RWPE1 (cell line): ENCODE measurements around the gene MTA2.

Experiments
- CTCF ChIA-PET: fragments of 350-600 bp; sonication (Branson Sonifier 250); formaldehyde crosslinking; extraction: SDS; loops from one replicate; lab custom pipeline; 2021; lab: Yijun Ruan, JAX
- POLR2A ChIA-PET: fragments of 400-600 bp; formaldehyde crosslinking; extraction: SDS; loops from one replicate; lab custom pipeline; 2020; ENCODE audit warnings: antibody characterized with exemption; ENCODE audit not compliant: low non-redundant PET; lab: Yijun Ruan, JAX
- DNase-seq: peaks from one replicate; pipeline ENCODE4 v3.0.0; 2012; ENCODE audit warnings: low spot score
- H3K27ac ChIP-seq: fragments of 450-650 bp; 2 replicates; pipeline ENCODE4 v1.5.1; 2017
- CTCF ChIP-seq: fragments of 450-650 bp; conservative IDR thresholded peaks from 2 replicates; pipeline ENCODE4 v1.5.1; 2017; ENCODE audit warnings: low read depth, mild to moderate bottlenecking

MTA2 gene

GRCh38 chr11:62613291-62613778 is 11.7 kb upstream of the MTA2 start:
- DNase-seq, result no peak
- TF ChIP-seq CTCF, result no peak
- CTCF ChIA-PET, result interaction anchor here (0.6 kb wide), 1 partner anchor 55 kb away, joined by 3 read pairs; no protein-coding TSS in a partner anchor
- POLR2A ChIA-PET, result interaction anchor here (0.6 to 0.9 kb wide), 2 partner anchors 9 to 40 kb away, joined by 3 to 4 read pairs; partner anchors contain the start of genes B3GAT3 and INTS5
- H3K27ac ChIP-seq, result peak overlapping the region; percentile 98

- ChIA-PET CTCF (interaction anchor here (0.7 to 1.3 kb wide), 7 partner anchors 10 to 1835 kb away, joined by 3 to 7 read pairs (median 3); partner anchors contain the start of gene B3GAT3), POLR2A (interaction anchor here (0.6 to 1.1 kb wide), 4 partner anchors 9 to 53 kb away, joined by 3 to 4 read pairs (median 4); partner anchors contain the start of genes B3GAT3, CSKMT, INTS5 and TUT1)
- peak; percentile 86 for TF ChIP-seq CTCF
- DNase-seq, result peak; percentile 88
- peak within 1 kb of the TSS; percentile 98 for H3K27ac ChIP-seq
Measured at GRCh38 chr11:62612366-62613290, 11.0 kb upstream of the MTA2 start, which contains the start of the genes EML3 and ROM1. TSS of gene EML3 (minus strand) at chr11:62612775. CDS start at chr11:62612457, 318 bp downstream. TSS of gene ROM1 (plus strand) at chr11:62613257. CDS start at chr11:62613282, 25 bp downstream.

- no peak for DNase-seq
- TF ChIP-seq CTCF, result no peak
- ChIA-PET POLR2A (interaction anchor here (1.0 to 1.1 kb wide), 2 partner anchors 21 to 54 kb away, joined by 3 to 4 read pairs; partner anchors contain the start of genes CSKMT and TUT1), CTCF (interaction anchor here (0.5 to 1.3 kb wide), 13 partner anchors 9 to 1834 kb away, joined by 3 to 7 read pairs (median 3); partner anchors contain the start of gene B3GAT3)
- H3K27ac ChIP-seq, result peak overlapping the region; percentile 98
Measured at GRCh38 chr11:62611705-62612365, 10.2 kb upstream of the MTA2 start.

- ChIA-PET CTCF (interaction anchor here (0.5 to 1.3 kb wide), 10 partner anchors 8 to 216 kb away, joined by 3 to 7 read pairs (median 4); partner anchors contain the start of gene B3GAT3), POLR2A (interaction anchor here (1.0 to 1.1 kb wide), 2 partner anchors 20 to 54 kb away, joined by 3 to 4 read pairs; partner anchors contain the start of genes CSKMT and TUT1)
- TF ChIP-seq CTCF, result no peak
- DNase-seq, result no peak
- H3K27ac ChIP-seq, result peak overlapping the region; percentile 98
Measured at GRCh38 chr11:62610814-62611704, 9.4 kb upstream of the MTA2 start.

- H3K27ac ChIP-seq, result peak overlapping the region; percentile 98
- TF ChIP-seq CTCF, result no peak
- DNase-seq, result no peak
- POLR2A ChIA-PET, result no interaction called here
- CTCF ChIA-PET, result interaction anchor here (1.2 kb wide), 1 partner anchor 216 kb away, joined by 4 read pairs; no protein-coding TSS in a partner anchor
Measured at GRCh38 chr11:62610403-62610802, 8.7 kb upstream of the MTA2 start.
